Ovary (tissue), 9 donors: ENCODE results near the gene LAD1. TPM values are rescaled to one million over a fixed set of nuclear protein-coding genes. Genes with fewer than 3 reads are reported as not detected.

Experiments
- DNase-seq, 5 donors: peaks; one replicate each; pipeline ENCODE4 v3.0.0-alpha.2; 2019 to 2020
- H3K27ac ChIP-seq, 2 donors: fragments of 200-600 bp; one replicate each; pipeline versions ENCODE4 v1.5.1 to v1.8.0; 2019 to 2022
- H3K27me3 ChIP-seq: fragments of 200-600 bp; one replicate; pipeline ENCODE4 v1.8.0; 2022
- H3K36me3 ChIP-seq: fragments of 200-600 bp; sonication (generic); one replicate; pipeline ENCODE4 v1.5.1; 2019
- H3K4me1 ChIP-seq: one replicate; pipeline ENCODE4 v1.8.1; 2013; ENCODE audit warnings: mild to moderate bottlenecking, moderate library complexity; ENCODE audit not compliant: insufficient read depth
- H3K4me3 ChIP-seq: fragments of 200-600 bp; sonication (generic); one replicate; pipeline ENCODE4 v1.5.1; 2017
- H3K9me3 ChIP-seq, 2 donors: fragments of 200-600 bp in 1 of 2; sonication (generic) in 1 of 2; one replicate each; pipeline versions ENCODE4 v1.5.1 to v1.8.1; 2013 to 2019; ENCODE audit warnings: mild to moderate bottlenecking in 1 of 2, moderate library complexity in 1 of 2
- EP300 ChIP-seq: sonication (generic); formaldehyde crosslinking; IDR thresholded peaks from one replicate; pipeline ENCODE4 v1.6.1; 2017; ENCODE audit warnings: antibody characterized with exemption
- POLR2A ChIP-seq: fragments of 450-650 bp; IDR thresholded peaks from one replicate; pipeline ENCODE4 v1.6.1; 2017; ENCODE audit warnings: antibody characterized with exemption, mild to moderate bottlenecking, moderate library complexity
- WGBS, 3 donors: extraction: QIAGEN DNeasy Blood & Tissue Kit in 1 of 3; methylation state at CpG; one replicate each; pipeline versions ENCODE4 v1.1.5 to v1.1.7; 2013 to 2017; 5-methylcytosine and 5-hydroxymethylcytosine counted together
- intact Hi-C, 4 donors: fragments of 100-400 bp; cut with DNase I; formaldehyde crosslinking; loops; one replicate each; pipeline versions ENCODE4 v1.11.0 to v1.15.1; 2022 to 2023
- polyA plus RNA-seq, 2 donors: library from polyadenylated mRNA; stranded (reverse); fragments of 200-250 nt in 1 of 2; fragments of 350-450 nt in 1 of 2; fragmentation: Illumina TruSeq in 1 of 2; extraction: RNeasy Lipid Tissue Mini Kit (QIAGEN cat#74804) in 1 of 2; gene quantifications; one replicate each; pipeline ENCODE4 v1.2.3, GENCODE V29; 2013 to 2014
- total RNA-seq, 7 donors: library from RNA; depleted of rRNA in 2 of 7; stranded (reverse); fragments of >200 nt in 2 of 7; fragmentation: NEBNext Ultra II Directional in 3 of 7; extraction: Animal tissue kit (Norgen Biotek cat#: 25700) in 3 of 7; gene quantifications; one replicate each; pipeline versions ENCODE4 v1.1.0 to v1.2.4, GENCODE V29; 2016 to 2023
- TF ChIP-seq, protein P1 (sequence below), 3 donors: fragments of 450-650 bp in 2 of 3; fragments of 200-600 bp in 1 of 3; IDR thresholded peaks; one replicate each; pipeline versions ENCODE4 v1.5.1 to v1.8.0; 2016 to 2022; ENCODE audit warnings: antibody characterized with exemption in 3 of 3, mild to moderate bottlenecking in 1 of 3
- donor health status: DM: no; HTN: no; CAD: no; lungs with moderate emphysema.
- donor health status: DM: no; HTN: no; CAD: no.
- donor health status: Bipolar disorder and iron deficiency.
- donor health status: DM: yes; HTN: yes; CAD: no.
- donor health status: DM: no; HTN: no; CAD: no.
- donor health status: DM: yes; HTN: yes; CAD: no.

LAD1 gene
- total and polyA plus RNA-seq, 9 donors = 0.13 to 9.8 (median 2.1) TPM; not detected in 2

DNA sequence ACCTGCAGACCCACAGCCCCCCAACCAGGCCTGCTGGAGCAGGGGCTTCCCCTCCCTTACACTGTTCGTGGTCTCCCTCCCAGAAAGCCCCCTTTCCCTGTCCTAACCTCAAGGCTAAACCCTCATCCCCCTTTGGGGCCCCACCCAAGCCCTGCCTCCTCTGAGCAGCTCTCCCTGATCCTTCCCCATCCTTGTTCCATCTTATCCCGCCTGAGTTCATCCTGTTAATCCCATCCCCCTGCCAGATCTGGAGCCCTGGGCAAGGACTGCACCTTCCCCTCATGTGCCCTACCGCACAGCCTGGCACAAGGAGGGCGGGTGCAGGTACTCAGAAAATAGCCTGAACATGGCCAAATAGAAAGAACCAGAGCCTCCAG lies 14.7 kb downstream of the LAD1 start:
- no peaks in the 10 kb centered on the region for H3K36me3 ChIP-seq
- no peaks in the 10 kb centered on the region for H3K9me3 ChIP-seq
- 42 to 58% (median 51%) methylated on average over 4 of the region's 4 CpGs for WGBS, 3 donors
- intact Hi-C loops = no loop called here
- H3K27ac ChIP-seq = no peak overlapping the region
- DNase-seq = no peak
- TF ChIP-seq, protein P1, sequence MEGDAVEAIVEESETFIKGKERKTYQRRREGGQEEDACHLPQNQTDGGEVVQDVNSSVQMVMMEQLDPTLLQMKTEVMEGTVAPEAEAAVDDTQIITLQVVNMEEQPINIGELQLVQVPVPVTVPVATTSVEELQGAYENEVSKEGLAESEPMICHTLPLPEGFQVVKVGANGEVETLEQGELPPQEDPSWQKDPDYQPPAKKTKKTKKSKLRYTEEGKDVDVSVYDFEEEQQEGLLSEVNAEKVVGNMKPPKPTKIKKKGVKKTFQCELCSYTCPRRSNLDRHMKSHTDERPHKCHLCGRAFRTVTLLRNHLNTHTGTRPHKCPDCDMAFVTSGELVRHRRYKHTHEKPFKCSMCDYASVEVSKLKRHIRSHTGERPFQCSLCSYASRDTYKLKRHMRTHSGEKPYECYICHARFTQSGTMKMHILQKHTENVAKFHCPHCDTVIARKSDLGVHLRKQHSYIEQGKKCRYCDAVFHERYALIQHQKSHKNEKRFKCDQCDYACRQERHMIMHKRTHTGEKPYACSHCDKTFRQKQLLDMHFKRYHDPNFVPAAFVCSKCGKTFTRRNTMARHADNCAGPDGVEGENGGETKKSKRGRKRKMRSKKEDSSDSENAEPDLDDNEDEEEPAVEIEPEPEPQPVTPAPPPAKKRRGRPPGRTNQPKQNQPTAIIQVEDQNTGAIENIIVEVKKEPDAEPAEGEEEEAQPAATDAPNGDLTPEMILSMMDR (IDR thresholded peaks at IDR 0.05) = no peak
- TF ChIP-seq POLR2A = no peak
- no peak for TF ChIP-seq EP300
- no peaks in the 10 kb centered on the region for H3K27me3 ChIP-seq
- no peak overlapping the region for H3K4me3 ChIP-seq
- no peaks in the 10 kb centered on the region for H3K4me1 ChIP-seq

DNA sequence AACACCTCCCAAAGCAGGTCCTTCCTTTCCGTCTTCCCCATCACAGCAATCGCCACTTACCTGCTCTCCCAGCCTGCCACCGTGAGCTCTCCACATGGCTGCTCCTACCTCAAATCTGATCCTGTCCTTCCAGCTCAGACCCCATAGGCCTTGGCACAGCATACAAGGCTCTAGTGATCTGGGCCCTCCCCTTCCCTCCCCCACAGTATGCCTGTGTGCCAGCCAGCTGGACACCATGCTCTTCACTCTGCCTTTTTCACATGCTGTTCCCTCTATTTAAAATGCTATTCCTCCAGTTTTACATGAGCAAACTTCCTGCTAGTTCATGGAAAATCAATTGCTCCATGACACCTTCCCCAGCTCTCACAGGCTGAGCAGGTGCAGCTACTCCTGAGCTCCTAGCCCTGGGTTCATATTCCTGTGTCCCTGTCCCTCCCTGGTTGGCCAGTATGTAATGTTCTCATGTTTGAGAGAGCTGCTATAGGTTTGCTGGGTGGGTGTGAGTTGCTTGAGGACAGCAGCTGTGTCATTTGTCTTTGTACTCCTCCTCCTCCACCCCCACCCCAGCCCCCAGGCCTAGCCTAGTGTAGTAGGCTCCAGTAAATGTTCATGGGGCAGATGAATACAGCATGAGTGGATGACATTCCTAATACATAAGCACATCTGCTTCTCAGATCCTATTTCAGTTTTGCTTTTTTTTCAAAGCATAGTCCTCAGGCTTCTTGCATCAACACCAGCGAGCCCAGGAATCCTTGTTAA lies 15.3 kb downstream of the LAD1 start:
- H3K9me3 ChIP-seq = no peaks in the 10 kb centered on the region
- intact Hi-C loops = no loop called here
- H3K36me3 ChIP-seq = no peaks in the 10 kb centered on the region
- TF ChIP-seq POLR2A = no peak
- TF ChIP-seq, protein P1 (IDR thresholded peaks at IDR 0.05) = no peak
- TF ChIP-seq EP300 = no peak
- DNase-seq = no peak
- H3K27me3 ChIP-seq = no peaks in the 10 kb centered on the region
- no peaks in the 10 kb centered on the region for H3K4me1 ChIP-seq
- WGBS, 3 donors = 81 to 91% (median 87%) methylated on average over 4 of the region's 4 CpGs
- H3K4me3 ChIP-seq = no peak overlapping the region
- H3K27ac ChIP-seq = no peak overlapping the region

DNA sequence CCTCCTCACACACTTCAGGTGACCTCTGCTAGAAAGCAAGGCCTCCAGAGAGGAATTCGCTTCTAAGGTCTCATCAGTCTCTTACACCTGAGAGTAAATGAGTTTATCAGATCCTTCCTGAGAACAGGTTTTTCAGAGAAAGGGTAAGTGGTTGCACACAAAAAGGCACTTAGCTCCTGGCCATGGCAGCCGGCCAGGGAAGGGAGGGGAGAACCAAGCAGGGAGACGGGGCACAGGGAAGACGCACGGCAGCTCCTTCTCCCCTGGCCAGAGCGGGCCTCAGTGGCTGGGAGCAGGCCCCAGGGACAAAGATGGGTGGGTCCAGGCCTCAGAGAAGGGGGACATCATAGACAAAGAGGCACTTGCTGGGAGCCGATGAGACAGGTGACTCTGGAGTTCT lies 18.0 kb downstream of the LAD1 start:
- Histone ChIP-seq H3K4me3 (no peak overlapping the region), H3K27ac (no peak overlapping the region), H3K36me3 (no peaks in the 10 kb centered on the region), H3K27me3 (no peaks in the 10 kb centered on the region), H3K9me3 (no peaks in the 10 kb centered on the region), H3K4me1 (peaks cover 1% of the 10 kb centered on the region)
- 82 to 88% (median 85%) methylated on average over 7 of the region's 7 CpGs for WGBS, 3 donors
- DNase-seq = no peak
- TF ChIP-seq, protein P1 (IDR thresholded peaks at IDR 0.05) = no peak
- TF ChIP-seq POLR2A (no peak), EP300 (no peak)
- intact Hi-C loops = no loop called here

DNA sequence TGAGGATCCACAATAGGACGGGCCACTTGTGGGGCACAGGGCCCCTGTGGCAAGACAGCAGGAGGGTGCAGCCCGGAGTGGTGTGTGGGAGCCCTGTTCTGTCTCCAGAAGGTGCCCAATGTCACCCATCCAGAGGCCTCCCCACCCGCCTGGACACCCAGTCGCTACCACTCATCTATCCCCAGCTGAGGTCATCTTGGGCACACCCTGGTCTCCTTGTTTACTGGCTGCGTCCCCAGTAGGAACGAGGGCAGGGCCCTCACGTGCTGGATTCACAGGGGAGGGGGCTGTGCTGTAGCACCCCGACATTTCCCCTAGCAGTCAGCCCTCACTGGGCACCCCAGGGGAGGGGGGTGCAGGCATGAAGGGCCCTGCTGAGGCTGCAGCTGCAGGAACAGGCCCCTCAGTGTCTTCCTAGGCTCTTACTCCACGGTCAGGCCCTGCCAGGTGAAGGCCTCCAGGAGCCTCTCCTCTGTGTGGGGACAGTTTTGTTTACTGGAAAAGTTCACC lies 19.3 kb downstream of the LAD1 start:
- peaks cover 1% of the 10 kb centered on the region for H3K4me1 ChIP-seq
- TF ChIP-seq, protein P1 (IDR thresholded peaks at IDR 0.05) = no peak
- no peak for TF ChIP-seq POLR2A
- TF ChIP-seq EP300 = no peak

More for the DNA sequence above, 19.3 kb downstream of the LAD1 start:
- Histone ChIP-seq H3K9me3 (no peaks in the 10 kb centered on the region), H3K27me3 (no peaks in the 10 kb centered on the region), H3K36me3 (no peaks in the 10 kb centered on the region), H3K27ac (no peak overlapping the region), H3K4me3 (no peak overlapping the region)
- intact Hi-C loops = no loop called here
- no peak for DNase-seq
- WGBS, 3 donors = 92 to 94% (median 93%) methylated on average over 7 to 9 of the region's 9 CpGs
